RPMI7951 (cell line): Measurements from ENCODE around the gene TSHZ2. TPM values are rescaled to one million over a fixed set of nuclear protein-coding genes. Genes with fewer than 3 reads are reported as not detected.
"Not testable (repeated sequence)": the region's sequence is repeated elsewhere in the genome, so short reads cannot be mapped to it uniquely, and the experiment has no call there.

Experiments used
- DNase-seq: peaks from one replicate; pipeline ENCODE4 v3.0.0-alpha.2; 2012; ENCODE audit warnings: low read depth
- total RNA-seq: library from RNA; depleted of rRNA; stranded (reverse); fragments of >200 nt; shearing (Covaris generic); gene quantifications from 2 replicates; pipeline ENCODE4 v1.2.3, GENCODE V29; 2014

TSHZ2 gene
- total RNA-seq, 1 experiment from 2014 or later = 0.12 TPM

GRCh38 chr20:52959125-52959524, 13.0 kb upstream of the TSHZ2 start:
- DNase-seq = peak; percentile 78

- no peak for DNase-seq
These were observed 10.0 kb upstream of the TSHZ2 start for GRCh38 chr20:52962183-52962582.

- peak; percentile 16 for DNase-seq
These were observed 9.0 kb upstream of the TSHZ2 start for GRCh38 chr20:52963131-52963530.

GRCh38 chr20:52964131-52964530, 8.0 kb upstream of the TSHZ2 start:
- DNase-seq = no peak

GRCh38 chr20:52965380-52965779, 6.8 kb upstream of the TSHZ2 start:
- no peak for DNase-seq

- no peak for DNase-seq
These were observed 6.3 kb upstream of the TSHZ2 start for GRCh38 chr20:52965819-52966218.

- DNase-seq = not testable (repeated sequence)
These were observed 5.6 kb upstream of the TSHZ2 start for GRCh38 chr20:52966543-52966942.

GRCh38 chr20:52971498-52972189, 514 bp upstream of the TSHZ2 start:
- DNase-seq = no peak

GRCh38 chr20:52972965-52973819, 1.0 kb downstream of the TSHZ2 start:
- DNase-seq = no peak

- DNase-seq = no peak
These were observed 2.0 kb downstream of the TSHZ2 start for GRCh38 chr20:52974179-52974594.

- DNase-seq = no peak
These were observed 3.0 kb downstream of the TSHZ2 start for GRCh38 chr20:52975029-52975732.

- no peak for DNase-seq
These were observed 3.8 kb downstream of the TSHZ2 start for GRCh38 chr20:52975803-52976531.

GRCh38 chr20:52978851-52979250, 6.7 kb downstream of the TSHZ2 start:
- no peak for DNase-seq

GRCh38 chr20:52981051-52981450, 8.9 kb downstream of the TSHZ2 start:
- no peak for DNase-seq

GRCh38 chr20:52983726-52984450, 11.7 kb downstream of the TSHZ2 start:
- DNase-seq = no peak

GRCh38 chr20:52984451-52984810, 12.3 kb downstream of the TSHZ2 start:
- DNase-seq = no peak

- no peak for DNase-seq
These were observed 13.5 kb downstream of the TSHZ2 start for GRCh38 chr20:52985687-52986086.

- no peak for DNase-seq
These were observed 15.1 kb downstream of the TSHZ2 start for GRCh38 chr20:52987295-52987694.

- no peak for DNase-seq
These were observed 19.7 kb downstream of the TSHZ2 start for GRCh38 chr20:52991830-52992229.

- no peak for DNase-seq
These were observed 20.5 kb downstream of the TSHZ2 start for GRCh38 chr20:52992632-52993031.

- no peak for DNase-seq
These were observed 20.9 kb downstream of the TSHZ2 start for GRCh38 chr20:52993076-52993475.
